Liver (tissue), 3 donors: ENCODE results near the gene PROX1.

ENCODE experiments used
- EGR1 ChIP-seq, 2 donors: IDR thresholded peaks; 2 replicates each; pipeline ENCODE4 v1.6.1; 2016 to 2018; ENCODE audit warnings: antibody characterized with exemption in 2 of 2, low read depth in 2 of 2
- FOXA1 ChIP-seq: IDR thresholded peaks from 2 replicates; pipeline ENCODE4 v1.6.1; 2016; ENCODE audit warnings: antibody characterized with exemption
- GABPA ChIP-seq, 2 donors: IDR thresholded peaks in 1 of 2; conservative IDR thresholded peaks in 1 of 2; 2 replicates each; pipeline ENCODE4 v1.6.1; 2016; ENCODE audit warnings: antibody characterized with exemption in 2 of 2, mild to moderate bottlenecking in 1 of 2, moderate library complexity in 1 of 2
- JUND ChIP-seq, 2 donors: IDR thresholded peaks; 2 replicates each; pipeline ENCODE4 v1.6.1; 2016; ENCODE audit warnings: antibody characterized with exemption in 2 of 2
- RAD21 ChIP-seq, 2 donors: IDR thresholded peaks; 2 replicates each; pipeline ENCODE4 v1.6.1; 2016; ENCODE audit warnings: antibody characterized with exemption in 2 of 2, mild to moderate bottlenecking in 2 of 2
- SP1 ChIP-seq: IDR thresholded peaks from 2 replicates; pipeline ENCODE4 v1.6.1; 2018; ENCODE audit warnings: antibody characterized with exemption, mild to moderate bottlenecking
- TAF1 ChIP-seq: conservative IDR thresholded peaks from 2 replicates; pipeline ENCODE4 v1.6.1; 2016; ENCODE audit warnings: antibody characterized with exemption, mild to moderate bottlenecking
- YY1 ChIP-seq: IDR thresholded peaks from 2 replicates; pipeline ENCODE4 v1.6.1; 2016; ENCODE audit warnings: antibody characterized with exemption, mild to moderate bottlenecking
- TF ChIP-seq, protein P1 (sequence below): fragments of 150-350 bp; IDR thresholded peaks from 2 replicates; pipeline ENCODE4 v1.5.1; 2017; ENCODE audit warnings: improper control_type of control experiment, low read depth, low read length; ENCODE audit not compliant: missing input control
- TF ChIP-seq, protein P2 (sequence below): IDR thresholded peaks from 2 replicates; pipeline ENCODE4 v1.6.1; 2016; ENCODE audit warnings: antibody characterized with exemption
- TF ChIP-seq, protein P3 (sequence below): IDR thresholded peaks from 2 replicates; pipeline ENCODE4 v1.6.1; 2016; ENCODE audit warnings: antibody characterized with exemption, mild to moderate bottlenecking
- TF ChIP-seq, protein P4 (sequence below): IDR thresholded peaks from 2 replicates; pipeline ENCODE4 v1.6.1; 2016; ENCODE audit warnings: antibody characterized with exemption
- donor health status: healthy.
- donor health status: healthy.

DNA sequence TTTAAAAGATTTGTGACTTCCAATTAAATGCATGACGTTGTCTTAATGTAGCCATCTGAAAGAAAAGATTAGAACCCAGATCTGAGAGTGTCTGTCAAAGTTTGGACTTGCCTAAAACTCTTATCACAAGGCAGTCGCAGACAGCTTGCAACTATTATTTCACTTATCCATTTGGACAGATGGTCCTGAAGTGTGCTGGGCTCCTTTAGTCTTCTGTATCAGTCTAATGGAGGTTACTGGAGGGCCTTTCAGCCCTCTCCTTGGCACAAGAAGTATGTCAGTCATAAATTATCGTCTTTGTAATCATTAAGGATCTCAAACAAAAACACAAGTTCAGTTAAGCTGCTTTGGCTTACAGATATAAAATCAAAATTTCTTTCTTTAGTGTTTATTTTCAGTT, 15.5 kb downstream of the PROX1 start:
- TF ChIP-seq, protein P1, sequence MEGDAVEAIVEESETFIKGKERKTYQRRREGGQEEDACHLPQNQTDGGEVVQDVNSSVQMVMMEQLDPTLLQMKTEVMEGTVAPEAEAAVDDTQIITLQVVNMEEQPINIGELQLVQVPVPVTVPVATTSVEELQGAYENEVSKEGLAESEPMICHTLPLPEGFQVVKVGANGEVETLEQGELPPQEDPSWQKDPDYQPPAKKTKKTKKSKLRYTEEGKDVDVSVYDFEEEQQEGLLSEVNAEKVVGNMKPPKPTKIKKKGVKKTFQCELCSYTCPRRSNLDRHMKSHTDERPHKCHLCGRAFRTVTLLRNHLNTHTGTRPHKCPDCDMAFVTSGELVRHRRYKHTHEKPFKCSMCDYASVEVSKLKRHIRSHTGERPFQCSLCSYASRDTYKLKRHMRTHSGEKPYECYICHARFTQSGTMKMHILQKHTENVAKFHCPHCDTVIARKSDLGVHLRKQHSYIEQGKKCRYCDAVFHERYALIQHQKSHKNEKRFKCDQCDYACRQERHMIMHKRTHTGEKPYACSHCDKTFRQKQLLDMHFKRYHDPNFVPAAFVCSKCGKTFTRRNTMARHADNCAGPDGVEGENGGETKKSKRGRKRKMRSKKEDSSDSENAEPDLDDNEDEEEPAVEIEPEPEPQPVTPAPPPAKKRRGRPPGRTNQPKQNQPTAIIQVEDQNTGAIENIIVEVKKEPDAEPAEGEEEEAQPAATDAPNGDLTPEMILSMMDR = no peak
- no peak for TF ChIP-seq JUND (IDR thresholded peaks at IDR 0.05)
- TF ChIP-seq, protein P2, sequence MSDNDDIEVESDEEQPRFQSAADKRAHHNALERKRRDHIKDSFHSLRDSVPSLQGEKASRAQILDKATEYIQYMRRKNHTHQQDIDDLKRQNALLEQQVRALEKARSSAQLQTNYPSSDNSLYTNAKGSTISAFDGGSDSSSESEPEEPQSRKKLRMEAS = no peak
- TF ChIP-seq YY1 = no peak
- TF ChIP-seq, protein P3, sequence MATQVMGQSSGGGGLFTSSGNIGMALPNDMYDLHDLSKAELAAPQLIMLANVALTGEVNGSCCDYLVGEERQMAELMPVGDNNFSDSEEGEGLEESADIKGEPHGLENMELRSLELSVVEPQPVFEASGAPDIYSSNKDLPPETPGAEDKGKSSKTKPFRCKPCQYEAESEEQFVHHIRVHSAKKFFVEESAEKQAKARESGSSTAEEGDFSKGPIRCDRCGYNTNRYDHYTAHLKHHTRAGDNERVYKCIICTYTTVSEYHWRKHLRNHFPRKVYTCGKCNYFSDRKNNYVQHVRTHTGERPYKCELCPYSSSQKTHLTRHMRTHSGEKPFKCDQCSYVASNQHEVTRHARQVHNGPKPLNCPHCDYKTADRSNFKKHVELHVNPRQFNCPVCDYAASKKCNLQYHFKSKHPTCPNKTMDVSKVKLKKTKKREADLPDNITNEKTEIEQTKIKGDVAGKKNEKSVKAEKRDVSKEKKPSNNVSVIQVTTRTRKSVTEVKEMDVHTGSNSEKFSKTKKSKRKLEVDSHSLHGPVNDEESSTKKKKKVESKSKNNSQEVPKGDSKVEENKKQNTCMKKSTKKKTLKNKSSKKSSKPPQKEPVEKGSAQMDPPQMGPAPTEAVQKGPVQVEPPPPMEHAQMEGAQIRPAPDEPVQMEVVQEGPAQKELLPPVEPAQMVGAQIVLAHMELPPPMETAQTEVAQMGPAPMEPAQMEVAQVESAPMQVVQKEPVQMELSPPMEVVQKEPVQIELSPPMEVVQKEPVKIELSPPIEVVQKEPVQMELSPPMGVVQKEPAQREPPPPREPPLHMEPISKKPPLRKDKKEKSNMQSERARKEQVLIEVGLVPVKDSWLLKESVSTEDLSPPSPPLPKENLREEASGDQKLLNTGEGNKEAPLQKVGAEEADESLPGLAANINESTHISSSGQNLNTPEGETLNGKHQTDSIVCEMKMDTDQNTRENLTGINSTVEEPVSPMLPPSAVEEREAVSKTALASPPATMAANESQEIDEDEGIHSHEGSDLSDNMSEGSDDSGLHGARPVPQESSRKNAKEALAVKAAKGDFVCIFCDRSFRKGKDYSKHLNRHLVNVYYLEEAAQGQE = no peak
- TF ChIP-seq, protein P4, sequence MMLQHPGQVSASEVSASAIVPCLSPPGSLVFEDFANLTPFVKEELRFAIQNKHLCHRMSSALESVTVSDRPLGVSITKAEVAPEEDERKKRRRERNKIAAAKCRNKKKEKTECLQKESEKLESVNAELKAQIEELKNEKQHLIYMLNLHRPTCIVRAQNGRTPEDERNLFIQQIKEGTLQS = no peak
- no peak for TF ChIP-seq RAD21 (IDR thresholded peaks at IDR 0.05)
- TF ChIP-seq TAF1 = no peak
- TF ChIP-seq EGR1 (IDR thresholded peaks at IDR 0.05; ENCODE audit: low read depth in 2 of 2) = no peak
- TF ChIP-seq FOXA1 = no peak
- no peak for TF ChIP-seq GABPA (IDR thresholded peaks at IDR 0.05 in 1 of 2, conservative IDR thresholded peaks at IDR 0.05 in 1 of 2)
- no peak for TF ChIP-seq SP1
